SU-DHL-6 (cell line): ENCODE data around the gene DENND2A.

Source experiments
- H2AFZ ChIP-seq: fragments of 200-600 bp; sonication (generic); 2 replicates; pipeline ENCODE4 v1.6.1; 2014; ENCODE audit warnings: low read depth, mild to moderate bottlenecking, moderate library complexity, mixed read lengths, antibody characterized with exemption, low read length; ENCODE audit not compliant: severe bottlenecking
- H3F3A ChIP-seq: fragments of 200-600 bp; shearing (Covaris generic); 2 replicates; pipeline ENCODE4 v1.6.0; 2016; ENCODE audit warnings: antibody characterized with exemption, mild to moderate bottlenecking; ENCODE audit not compliant: insufficient read depth
- H3K27ac ChIP-seq: fragments of 200-600 bp; sonication (generic); 2 replicates; pipeline ENCODE4 v1.5.1; 2016; ENCODE audit warnings: low read depth, mild to moderate bottlenecking, low read length, moderate library complexity, mixed read lengths
- H3K27me3 ChIP-seq: fragments of 200-600 bp; sonication (generic), shearing (Covaris generic); 2 replicates; pipeline ENCODE4 v1.6.0; 2014; ENCODE audit warnings: mild to moderate bottlenecking, low read length
- H3K36me3 ChIP-seq: fragments of 200-600 bp; sonication (generic); 2 replicates; pipeline ENCODE4 v1.6.1; 2014; ENCODE audit warnings: mild to moderate bottlenecking, low read length, mixed read lengths
- H3K4me2 ChIP-seq: fragments of 300-600, 200-600 bp; shearing (Covaris generic), sonication (generic); 2 replicates; pipeline ENCODE4 v1.6.0; 2014; ENCODE audit warnings: low read length, low read depth, mild to moderate bottlenecking; ENCODE audit not compliant: poor library complexity, severe bottlenecking
- H3K4me3 ChIP-seq: fragments of 200-600 bp; sonication (generic); 2 replicates; pipeline ENCODE4 v1.5.1; 2014; ENCODE audit warnings: antibody characterized with exemption, low read length, mild to moderate bottlenecking, mixed read lengths; ENCODE audit not compliant: insufficient read depth, poor library complexity, severe bottlenecking
- H3K79me2 ChIP-seq: fragments of 200-600 bp; sonication (generic); 2 replicates; pipeline ENCODE4 v1.6.1; 2014; ENCODE audit warnings: mild to moderate bottlenecking, low read length, moderate library complexity; ENCODE audit not compliant: insufficient read depth
- H3K9ac ChIP-seq: fragments of 200-600 bp; sonication (generic); 2 replicates; pipeline ENCODE4 v1.7.0; 2014; ENCODE audit warnings: mild to moderate bottlenecking, low read length
- H3K9me2 ChIP-seq: fragments of 200-600 bp; sonication (generic); replicated peaks from 2 replicates; pipeline ENCODE4 v1.6.1; 2014; ENCODE audit warnings: low read length; ENCODE audit not compliant: insufficient read depth
- H3K9me3 ChIP-seq: fragments of 200-600 bp; sonication (generic); 2 replicates; pipeline ENCODE4 v1.6.1; 2014; ENCODE audit warnings: low read length, mixed read lengths; ENCODE audit not compliant: insufficient read depth
- H4K20me1 ChIP-seq: fragments of 200-600 bp; sonication (generic); 2 replicates; pipeline ENCODE4 v1.6.1; 2014; ENCODE audit warnings: low read depth, mild to moderate bottlenecking, antibody characterized with exemption, low read length, moderate library complexity, mixed read lengths
- EZH2phosphoT487 ChIP-seq: fragments of 200-600 bp; sonication (generic), shearing (Covaris generic); conservative IDR thresholded peaks from 2 replicates; pipeline ENCODE4 v1.6.1; 2018; ENCODE audit warnings: mild to moderate bottlenecking, antibody characterized with exemption, low read length, moderate library complexity, mixed read lengths
- TF ChIP-seq, protein P1 (sequence below): fragments of 200-600 bp; sonication (generic); IDR thresholded peaks from one replicate; pipeline ENCODE4 v1.5.1; 2017; ENCODE audit warnings: antibody characterized with exemption, mild to moderate bottlenecking, low read length, moderate library complexity; ENCODE audit not compliant: insufficient read depth, poor library complexity, severe bottlenecking

DENND2A gene

DNA sequence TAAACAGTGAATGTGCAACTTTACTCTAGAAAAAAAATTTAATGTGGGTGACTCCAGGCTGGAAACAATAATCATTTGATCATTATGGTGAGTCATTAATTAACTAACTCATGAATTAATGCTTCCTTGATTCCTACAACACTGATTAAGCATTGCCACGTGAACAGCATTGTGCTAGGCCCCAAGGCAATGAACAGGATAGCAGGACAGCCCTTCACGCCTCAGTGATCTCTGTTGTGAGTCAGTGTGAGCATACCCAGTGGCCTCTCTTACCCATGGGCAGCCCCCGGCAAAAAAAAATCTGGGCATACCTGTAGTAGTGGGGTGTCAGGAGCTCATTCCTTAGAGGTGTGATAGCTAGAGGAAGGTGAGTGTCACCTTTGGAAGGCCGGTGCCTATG, 76.0 kb downstream of the DENND2A start:
- H3K79me2 ChIP-seq = no peaks in the 10 kb centered on the region
- H3K36me3 ChIP-seq = no peaks in the 10 kb centered on the region
- no peaks in the 10 kb centered on the region for H3K27me3 ChIP-seq
- H2AFZ ChIP-seq = no peak overlapping the region
- no peak overlapping the region for H3K9ac ChIP-seq
- H3K9me2 ChIP-seq = no peaks in the 10 kb centered on the region
- H4K20me1 ChIP-seq = no peaks in the 10 kb centered on the region
- no peak overlapping the region for H3K27ac ChIP-seq
- no peaks in the 10 kb centered on the region for H3K9me3 ChIP-seq
- no peak overlapping the region for H3K4me3 ChIP-seq
- no peak for TF ChIP-seq EZH2phosphoT487
- TF ChIP-seq, protein P1, sequence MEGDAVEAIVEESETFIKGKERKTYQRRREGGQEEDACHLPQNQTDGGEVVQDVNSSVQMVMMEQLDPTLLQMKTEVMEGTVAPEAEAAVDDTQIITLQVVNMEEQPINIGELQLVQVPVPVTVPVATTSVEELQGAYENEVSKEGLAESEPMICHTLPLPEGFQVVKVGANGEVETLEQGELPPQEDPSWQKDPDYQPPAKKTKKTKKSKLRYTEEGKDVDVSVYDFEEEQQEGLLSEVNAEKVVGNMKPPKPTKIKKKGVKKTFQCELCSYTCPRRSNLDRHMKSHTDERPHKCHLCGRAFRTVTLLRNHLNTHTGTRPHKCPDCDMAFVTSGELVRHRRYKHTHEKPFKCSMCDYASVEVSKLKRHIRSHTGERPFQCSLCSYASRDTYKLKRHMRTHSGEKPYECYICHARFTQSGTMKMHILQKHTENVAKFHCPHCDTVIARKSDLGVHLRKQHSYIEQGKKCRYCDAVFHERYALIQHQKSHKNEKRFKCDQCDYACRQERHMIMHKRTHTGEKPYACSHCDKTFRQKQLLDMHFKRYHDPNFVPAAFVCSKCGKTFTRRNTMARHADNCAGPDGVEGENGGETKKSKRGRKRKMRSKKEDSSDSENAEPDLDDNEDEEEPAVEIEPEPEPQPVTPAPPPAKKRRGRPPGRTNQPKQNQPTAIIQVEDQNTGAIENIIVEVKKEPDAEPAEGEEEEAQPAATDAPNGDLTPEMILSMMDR = no peak
- no peaks in the 10 kb centered on the region for H3F3A ChIP-seq
- no peak overlapping the region for H3K4me2 ChIP-seq

DNA sequence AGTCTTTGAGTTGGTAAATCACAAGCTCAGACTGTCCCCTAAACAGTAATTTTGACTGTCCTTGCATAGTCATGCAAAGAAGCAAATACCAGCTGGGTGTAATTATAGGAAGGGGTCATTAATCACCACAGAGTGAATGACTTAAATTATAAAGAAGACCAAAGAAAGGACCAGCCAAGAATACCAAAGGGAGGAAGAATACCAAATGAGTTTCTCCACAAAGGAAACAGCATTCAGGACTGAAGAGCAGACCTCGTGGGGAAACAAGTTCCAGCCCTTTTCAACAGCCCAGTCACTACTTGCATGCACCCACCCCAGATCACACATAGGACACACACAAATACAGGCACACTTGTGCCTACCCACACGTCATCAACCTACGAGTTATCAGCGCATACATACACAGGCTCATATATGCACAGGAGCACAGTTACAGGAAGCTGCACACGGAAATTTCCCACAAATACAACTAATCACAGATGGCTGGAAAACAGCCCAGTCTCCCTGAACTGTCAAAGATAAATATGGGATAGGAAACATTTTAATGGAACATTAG, 77.6 kb downstream of the DENND2A start:
- no peak overlapping the region for H3K9ac ChIP-seq
- H3K36me3 ChIP-seq = no peaks in the 10 kb centered on the region

DNA sequence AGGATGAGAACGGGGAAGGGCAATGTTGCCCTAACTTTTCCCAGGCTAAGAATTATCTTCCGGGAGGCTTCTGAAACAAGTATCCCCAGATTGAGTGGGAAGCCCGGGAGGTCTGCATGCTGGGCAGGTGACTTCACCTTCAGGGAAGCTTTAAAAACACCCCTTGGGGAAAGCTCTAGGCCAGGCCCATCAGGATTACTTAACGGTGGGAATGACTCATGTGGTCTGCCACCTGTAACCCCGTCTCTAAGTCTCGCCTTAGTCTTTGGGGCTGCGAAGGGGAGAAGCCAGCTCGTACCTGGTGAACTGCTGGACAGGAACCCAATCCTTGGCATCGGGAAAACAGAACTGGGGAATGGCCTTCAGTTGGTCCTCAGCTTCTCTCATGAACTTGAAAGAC, 81.2 kb downstream of the DENND2A start:
- H2AFZ ChIP-seq = no peak overlapping the region
- no peaks in the 10 kb centered on the region for H3F3A ChIP-seq
- no peaks in the 10 kb centered on the region for H3K79me2 ChIP-seq
- no peaks in the 10 kb centered on the region for H3K36me3 ChIP-seq
- no peak overlapping the region for H3K9ac ChIP-seq
- no peak overlapping the region for H3K4me3 ChIP-seq
- H3K9me3 ChIP-seq = no peaks in the 10 kb centered on the region
- no peaks in the 10 kb centered on the region for H3K9me2 ChIP-seq
- no peaks in the 10 kb centered on the region for H3K27me3 ChIP-seq
- no peaks in the 10 kb centered on the region for H4K20me1 ChIP-seq
- TF ChIP-seq EZH2phosphoT487 = no peak
- TF ChIP-seq, protein P1 = no peak
- H3K4me2 ChIP-seq = no peak overlapping the region
- no peak overlapping the region for H3K27ac ChIP-seq

More for the DNA sequence above, 77.6 kb downstream of the DENND2A start:
- no peak for TF ChIP-seq EZH2phosphoT487
- TF ChIP-seq, protein P1 = no peak
- Histone ChIP-seq H4K20me1 (no peaks in the 10 kb centered on the region), H3K27ac (no peak overlapping the region), H3K79me2 (no peaks in the 10 kb centered on the region), H3K4me2 (no peak overlapping the region), H3K9me3 (no peaks in the 10 kb centered on the region), H3K27me3 (no peaks in the 10 kb centered on the region), H3K9me2 (no peaks in the 10 kb centered on the region), H2AFZ (no peak overlapping the region), H3F3A (no peaks in the 10 kb centered on the region), H3K4me3 (no peak overlapping the region)
